ENCODE results near the gene ZCCHC14.

DNA sequence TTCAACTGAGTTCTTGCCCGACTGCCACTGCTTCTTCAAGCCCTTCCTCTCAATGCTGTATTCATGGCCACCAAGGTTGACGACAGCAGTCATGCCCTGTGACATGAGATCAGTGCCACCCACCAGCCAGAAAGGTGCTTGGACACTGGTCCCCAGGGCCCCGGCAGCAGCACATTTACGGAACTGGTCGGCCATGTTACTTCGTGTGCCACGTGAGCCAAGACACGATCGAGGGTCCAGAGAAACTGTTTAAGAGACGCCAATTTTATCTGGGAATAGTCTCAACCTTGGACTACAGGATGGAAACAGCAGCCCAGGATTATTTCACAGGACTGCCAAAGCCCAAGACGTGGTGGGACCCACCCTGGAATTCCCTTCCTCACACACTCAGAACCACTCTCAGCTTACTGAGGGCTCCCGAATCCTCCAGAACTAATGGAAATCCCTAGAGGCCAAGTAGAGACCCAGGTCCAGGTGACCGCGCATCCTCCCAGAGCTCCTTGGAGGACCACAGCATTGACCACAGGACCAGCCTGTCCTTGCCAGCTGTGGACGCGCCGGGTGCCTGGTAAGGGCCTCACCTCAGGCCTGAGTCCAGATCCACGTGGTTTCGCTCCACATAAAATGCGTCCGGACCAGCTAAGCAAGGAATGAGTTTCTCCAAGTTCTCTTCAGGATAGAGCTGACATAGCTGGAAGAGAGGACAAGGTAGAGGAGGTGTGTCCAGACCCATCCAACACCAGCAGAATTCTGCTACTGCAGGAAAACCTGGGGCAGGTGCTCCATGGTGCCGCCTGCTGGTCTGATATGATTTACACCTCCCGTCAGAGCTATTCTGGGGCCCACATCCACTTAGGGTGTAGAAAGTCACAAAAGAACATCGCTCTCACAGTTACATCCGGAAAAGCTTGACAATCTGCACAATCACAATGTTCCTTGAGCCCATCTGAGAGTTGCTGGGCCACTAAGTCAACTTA lies 72.5 kb downstream of the ZCCHC14 start:
- TF ChIP-seq, protein P1, sequence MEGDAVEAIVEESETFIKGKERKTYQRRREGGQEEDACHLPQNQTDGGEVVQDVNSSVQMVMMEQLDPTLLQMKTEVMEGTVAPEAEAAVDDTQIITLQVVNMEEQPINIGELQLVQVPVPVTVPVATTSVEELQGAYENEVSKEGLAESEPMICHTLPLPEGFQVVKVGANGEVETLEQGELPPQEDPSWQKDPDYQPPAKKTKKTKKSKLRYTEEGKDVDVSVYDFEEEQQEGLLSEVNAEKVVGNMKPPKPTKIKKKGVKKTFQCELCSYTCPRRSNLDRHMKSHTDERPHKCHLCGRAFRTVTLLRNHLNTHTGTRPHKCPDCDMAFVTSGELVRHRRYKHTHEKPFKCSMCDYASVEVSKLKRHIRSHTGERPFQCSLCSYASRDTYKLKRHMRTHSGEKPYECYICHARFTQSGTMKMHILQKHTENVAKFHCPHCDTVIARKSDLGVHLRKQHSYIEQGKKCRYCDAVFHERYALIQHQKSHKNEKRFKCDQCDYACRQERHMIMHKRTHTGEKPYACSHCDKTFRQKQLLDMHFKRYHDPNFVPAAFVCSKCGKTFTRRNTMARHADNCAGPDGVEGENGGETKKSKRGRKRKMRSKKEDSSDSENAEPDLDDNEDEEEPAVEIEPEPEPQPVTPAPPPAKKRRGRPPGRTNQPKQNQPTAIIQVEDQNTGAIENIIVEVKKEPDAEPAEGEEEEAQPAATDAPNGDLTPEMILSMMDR (IDR thresholded peaks at IDR 0.05) = no peak
- no peak for TF ChIP-seq POLR2A (IDR thresholded peaks at IDR 0.05)
